ENCODE data around the gene NR5A2.

DNA sequence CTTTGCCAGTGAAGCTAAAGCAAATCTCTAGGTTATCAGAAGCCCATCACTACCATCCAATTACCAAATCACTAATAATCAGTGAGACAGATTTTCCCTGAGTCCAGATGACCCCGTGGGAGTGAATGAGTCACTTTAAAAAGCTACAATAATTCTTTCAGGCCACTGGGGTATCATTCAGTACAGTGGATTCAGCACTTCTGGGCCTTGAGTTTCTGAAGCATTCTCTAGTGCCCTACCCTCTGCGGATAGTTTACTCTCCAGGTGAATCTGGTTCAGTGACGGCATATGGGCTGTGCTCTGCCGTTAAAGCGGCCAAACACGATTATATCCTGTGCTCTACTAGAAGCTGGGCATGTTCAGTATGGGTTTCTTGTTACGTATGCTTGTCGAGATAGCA is 26.1 kb downstream of the NR5A2 start:
- TF ChIP-seq, protein P1, sequence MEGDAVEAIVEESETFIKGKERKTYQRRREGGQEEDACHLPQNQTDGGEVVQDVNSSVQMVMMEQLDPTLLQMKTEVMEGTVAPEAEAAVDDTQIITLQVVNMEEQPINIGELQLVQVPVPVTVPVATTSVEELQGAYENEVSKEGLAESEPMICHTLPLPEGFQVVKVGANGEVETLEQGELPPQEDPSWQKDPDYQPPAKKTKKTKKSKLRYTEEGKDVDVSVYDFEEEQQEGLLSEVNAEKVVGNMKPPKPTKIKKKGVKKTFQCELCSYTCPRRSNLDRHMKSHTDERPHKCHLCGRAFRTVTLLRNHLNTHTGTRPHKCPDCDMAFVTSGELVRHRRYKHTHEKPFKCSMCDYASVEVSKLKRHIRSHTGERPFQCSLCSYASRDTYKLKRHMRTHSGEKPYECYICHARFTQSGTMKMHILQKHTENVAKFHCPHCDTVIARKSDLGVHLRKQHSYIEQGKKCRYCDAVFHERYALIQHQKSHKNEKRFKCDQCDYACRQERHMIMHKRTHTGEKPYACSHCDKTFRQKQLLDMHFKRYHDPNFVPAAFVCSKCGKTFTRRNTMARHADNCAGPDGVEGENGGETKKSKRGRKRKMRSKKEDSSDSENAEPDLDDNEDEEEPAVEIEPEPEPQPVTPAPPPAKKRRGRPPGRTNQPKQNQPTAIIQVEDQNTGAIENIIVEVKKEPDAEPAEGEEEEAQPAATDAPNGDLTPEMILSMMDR (IDR thresholded peaks at IDR 0.05): no peak
- no peak for TF ChIP-seq POLR2A (IDR thresholded peaks at IDR 0.05)
